ENCODE results near the gene ERO1B. TPM values are rescaled to one million over a fixed set of nuclear protein-coding genes. Genes with fewer than 3 reads are reported as not detected.

ERO1B gene
- total RNA-seq, 1 donor from 2014 or later: 1.0 TPM

DNA sequence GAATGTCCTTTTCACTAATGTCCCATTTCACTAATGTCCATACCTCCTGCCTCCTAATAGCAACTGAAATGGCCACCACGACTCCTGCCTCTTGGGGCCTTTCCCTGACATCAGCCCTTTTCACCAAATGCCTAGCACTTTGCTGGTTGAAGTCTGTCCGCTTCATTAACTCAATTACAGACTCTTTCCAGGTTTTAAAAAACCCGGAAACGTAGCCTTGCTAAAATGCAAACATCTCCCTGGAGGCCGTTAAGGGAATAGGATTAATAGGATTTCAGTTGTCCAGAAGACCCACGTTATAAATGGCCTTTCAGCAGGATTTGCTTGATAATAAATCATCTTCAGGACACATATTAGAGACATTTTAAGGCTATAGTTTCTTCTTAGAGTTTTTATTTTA is 25.7 kb upstream of the ERO1B start:
- TF ChIP-seq, protein P1, sequence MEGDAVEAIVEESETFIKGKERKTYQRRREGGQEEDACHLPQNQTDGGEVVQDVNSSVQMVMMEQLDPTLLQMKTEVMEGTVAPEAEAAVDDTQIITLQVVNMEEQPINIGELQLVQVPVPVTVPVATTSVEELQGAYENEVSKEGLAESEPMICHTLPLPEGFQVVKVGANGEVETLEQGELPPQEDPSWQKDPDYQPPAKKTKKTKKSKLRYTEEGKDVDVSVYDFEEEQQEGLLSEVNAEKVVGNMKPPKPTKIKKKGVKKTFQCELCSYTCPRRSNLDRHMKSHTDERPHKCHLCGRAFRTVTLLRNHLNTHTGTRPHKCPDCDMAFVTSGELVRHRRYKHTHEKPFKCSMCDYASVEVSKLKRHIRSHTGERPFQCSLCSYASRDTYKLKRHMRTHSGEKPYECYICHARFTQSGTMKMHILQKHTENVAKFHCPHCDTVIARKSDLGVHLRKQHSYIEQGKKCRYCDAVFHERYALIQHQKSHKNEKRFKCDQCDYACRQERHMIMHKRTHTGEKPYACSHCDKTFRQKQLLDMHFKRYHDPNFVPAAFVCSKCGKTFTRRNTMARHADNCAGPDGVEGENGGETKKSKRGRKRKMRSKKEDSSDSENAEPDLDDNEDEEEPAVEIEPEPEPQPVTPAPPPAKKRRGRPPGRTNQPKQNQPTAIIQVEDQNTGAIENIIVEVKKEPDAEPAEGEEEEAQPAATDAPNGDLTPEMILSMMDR (conservative IDR thresholded peaks at IDR 0.05): peak; percentile 33
- Mint-ChIP-seq H3K27me3 (ENCODE audit: low read depth) (no peaks in the 10 kb centered on the region), H3K9me3 (peaks cover 2% of the 10 kb centered on the region), H3K36me3 (ENCODE audit: low read depth) (no peaks in the 10 kb centered on the region), H3K27ac (ENCODE audit: unreplicated experiment) (no peak overlapping the region), H3K4me3 (no peak overlapping the region), H3K4me1 (peaks cover 5% of the 10 kb centered on the region)
- no peak for DNase-seq (ENCODE audit: low read depth, low spot score)

DNA sequence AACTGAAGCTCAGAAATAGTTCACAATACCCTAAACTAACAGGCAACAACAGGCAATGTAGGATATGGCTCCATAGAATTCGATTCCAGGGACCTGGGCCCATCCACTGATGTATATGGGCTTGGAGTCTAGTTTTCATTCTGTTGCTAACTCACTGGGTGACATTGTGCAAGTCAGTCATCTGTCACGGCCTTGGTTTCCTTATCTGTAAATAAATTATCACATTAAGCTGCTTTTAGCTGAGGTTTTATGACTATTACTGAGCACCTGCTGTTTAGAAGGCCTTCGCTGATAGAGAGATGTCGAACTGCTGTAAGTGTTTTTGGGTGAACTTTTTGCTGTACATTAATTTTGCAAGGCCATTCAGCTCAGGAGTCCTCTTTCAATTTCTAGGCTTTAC is 22.9 kb upstream of the ERO1B start:
- DNase-seq (ENCODE audit: low read depth, low spot score): no peak
- H3K9me3 Mint-ChIP-seq: peaks cover 2% of the 10 kb centered on the region
- no peaks in the 10 kb centered on the region for H3K27me3 Mint-ChIP-seq (ENCODE audit: low read depth)
- no peaks in the 10 kb centered on the region for H3K36me3 Mint-ChIP-seq (ENCODE audit: low read depth)
- peaks cover 5% of the 10 kb centered on the region for H3K4me1 Mint-ChIP-seq
- no peak overlapping the region for H3K27ac Mint-ChIP-seq (ENCODE audit: unreplicated experiment)
- TF ChIP-seq, protein P1 (conservative IDR thresholded peaks at IDR 0.05): no peak
- H3K4me3 Mint-ChIP-seq: no peak overlapping the region

DNA sequence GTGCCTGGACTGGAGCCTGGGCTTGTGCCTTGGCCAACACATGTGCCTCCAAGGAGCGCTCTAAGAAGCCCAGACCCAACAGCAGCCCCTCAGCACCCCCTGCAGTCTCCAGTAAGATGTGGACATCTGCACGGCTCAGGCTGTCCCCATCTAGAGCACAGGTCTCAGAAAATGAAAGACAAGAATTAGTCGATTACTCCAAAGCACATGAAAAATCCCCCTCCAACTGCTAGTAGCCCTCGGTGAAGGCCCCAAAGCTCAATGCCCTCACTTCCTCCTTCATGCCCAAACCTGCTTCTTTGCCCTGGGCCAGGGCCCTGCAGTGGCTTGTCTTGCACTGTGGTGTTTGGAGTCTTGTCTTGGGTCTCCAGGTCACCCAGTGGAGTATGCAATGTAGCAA is 21.9 kb upstream of the ERO1B start:
- TF ChIP-seq, protein P1 (conservative IDR thresholded peaks at IDR 0.05): no peak
- Mint-ChIP-seq H3K27me3 (ENCODE audit: low read depth) (no peaks in the 10 kb centered on the region), H3K4me1 (peaks cover 5% of the 10 kb centered on the region), H3K4me3 (no peak overlapping the region), H3K36me3 (ENCODE audit: low read depth) (no peaks in the 10 kb centered on the region), H3K9me3 (peaks cover 2% of the 10 kb centered on the region), H3K27ac (ENCODE audit: unreplicated experiment) (no peak overlapping the region)
- no peak for DNase-seq (ENCODE audit: low read depth, low spot score)

DNA sequence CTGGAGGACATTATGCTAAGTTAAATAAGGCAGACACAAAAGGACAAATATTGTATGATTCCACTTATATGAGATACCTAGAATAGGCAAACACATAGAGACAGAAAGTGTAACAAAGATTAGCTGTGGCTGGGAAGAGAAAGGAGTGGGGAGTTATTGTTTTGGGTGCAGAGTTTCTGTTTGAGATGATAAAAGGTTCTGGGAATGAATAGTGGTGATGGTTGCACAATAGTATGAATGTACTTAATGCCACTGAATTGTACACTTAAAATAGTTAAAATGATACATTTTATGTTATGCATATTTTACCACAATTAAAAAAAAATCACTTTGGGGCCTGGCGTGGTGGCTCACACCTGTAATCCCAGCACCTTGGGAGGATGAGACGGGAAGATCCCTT is 21.2 kb upstream of the ERO1B start:
- Mint-ChIP-seq H3K36me3 (ENCODE audit: low read depth) (no peaks in the 10 kb centered on the region), H3K27me3 (ENCODE audit: low read depth) (no peaks in the 10 kb centered on the region), H3K4me1 (peaks cover 5% of the 10 kb centered on the region), H3K9me3 (peaks cover 2% of the 10 kb centered on the region), H3K27ac (ENCODE audit: unreplicated experiment) (peak overlapping the region; percentile 27), H3K4me3 (no peak overlapping the region)
- TF ChIP-seq, protein P1 (conservative IDR thresholded peaks at IDR 0.05): no peak
- DNase-seq (ENCODE audit: low read depth, low spot score): no peak

DNA sequence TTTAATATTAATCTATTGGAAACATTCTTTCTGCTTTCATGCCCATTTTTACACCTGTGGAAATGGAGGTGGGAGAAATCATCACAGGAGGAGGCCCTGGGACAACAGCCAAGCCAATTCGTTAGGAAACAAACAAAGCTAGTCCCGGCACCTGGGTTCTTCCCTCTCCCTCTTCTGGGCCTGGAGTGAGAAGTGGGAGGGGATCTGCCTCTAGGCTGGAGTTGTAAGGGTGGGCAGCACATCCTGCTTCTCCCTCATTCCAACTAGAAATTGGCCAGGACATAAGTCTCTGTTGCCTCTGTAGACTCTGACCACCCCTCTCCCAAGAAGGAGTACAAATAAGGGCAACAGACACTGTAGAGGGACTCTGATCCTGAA is 20.2 kb upstream of the ERO1B start:
- H3K36me3 Mint-ChIP-seq (ENCODE audit: low read depth): no peaks in the 10 kb centered on the region
- no peak for DNase-seq (ENCODE audit: low read depth, low spot score)
- no peaks in the 10 kb centered on the region for H3K27me3 Mint-ChIP-seq (ENCODE audit: low read depth)
- no peaks in the 10 kb centered on the region for H3K4me1 Mint-ChIP-seq
- H3K4me3 Mint-ChIP-seq: no peak overlapping the region
- no peaks in the 10 kb centered on the region for H3K9me3 Mint-ChIP-seq
- H3K27ac Mint-ChIP-seq (ENCODE audit: unreplicated experiment): no peak overlapping the region
- TF ChIP-seq, protein P1 (conservative IDR thresholded peaks at IDR 0.05): no peak
